PC-9 (cell line): ENCODE measurements around the gene SLFN12.

Experiments
- CTCF ChIP-seq: fragments of 200-600 bp; sonication (generic); conservative IDR thresholded peaks from 2 replicates; pipeline ENCODE4 v1.6.1; 2017; ENCODE audit warnings: mixed run types, antibody characterized with exemption, mild to moderate bottlenecking, moderate library complexity
- EZH2 ChIP-seq: fragments of 200-600 bp; sonication (generic); IDR thresholded peaks from 2 replicates; pipeline ENCODE4 v1.8.0; 2017; ENCODE audit warnings: antibody characterized with exemption, low read depth

- TF ChIP-seq CTCF (no peak), EZH2 (no peak)
These were observed 15.6 kb downstream of the SLFN12 start for GRCh38 chr17:35416659-35417058.
